Left lung (tissue), 14 donors: ENCODE data around the gene MICU1. TPM values are rescaled to one million over a fixed set of nuclear protein-coding genes. Genes with fewer than 3 reads are reported as not detected.
"Not testable (repeated sequence)": the region's sequence is repeated elsewhere in the genome, so short reads cannot be mapped to it uniquely, and the experiment has no call there.

Experiments
- ATAC-seq: fragments of 200-7000 bp; cut with Tn5 transposase; one replicate; pipeline ENCODE4 v1.9.1; 2020; ENCODE audit warnings: moderate library complexity
- DNase-seq, 4 donors: peaks; one replicate each; pipeline ENCODE4 v3.0.0-alpha.2; 2013 to 2020
- H3K27ac ChIP-seq, 2 donors: fragments of 200-600 bp; sonication (generic) in 1 of 2; one replicate each; pipeline versions ENCODE4 v1.5.0 to v1.8.0; 2020 to 2021
- H3K27me3 ChIP-seq, 2 donors: fragments of 200-600 bp; sonication (generic) in 1 of 2; one replicate each; pipeline versions ENCODE4 v1.5.0 to v1.8.0; 2020 to 2021
- H3K36me3 ChIP-seq, 2 donors: fragments of 200-600 bp; sonication (generic) in 1 of 2; one replicate each; pipeline versions ENCODE4 v1.5.0 to v1.8.0; 2020 to 2021
- H3K4me1 ChIP-seq, 2 donors: fragments of 200-600 bp; one replicate each; pipeline ENCODE4 v1.8.0; 2021
- H3K4me3 ChIP-seq, 2 donors: fragments of 200-600 bp; sonication (generic) in 1 of 2; one replicate each; pipeline versions ENCODE4 v1.5.0 to v1.8.0; 2020 to 2021; ENCODE audit warnings: mild to moderate bottlenecking in 1 of 2
- H3K9me3 ChIP-seq, 2 donors: fragments of 200-600 bp; sonication (generic) in 1 of 2; one replicate each; pipeline versions ENCODE4 v1.5.0 to v1.8.0; 2020 to 2021
- intact Hi-C, 2 donors: fragments of 100-400 bp; cut with DNase I; formaldehyde crosslinking; loops; one replicate each; pipeline versions ENCODE4 v1.11.2 to v1.14.2; 2022
- long read RNA-seq, 12 donors: library from polyadenylated mRNA in 2 of 12; unstranded in 2 of 12; transcript quantifications; one replicate each; pipeline ENCODE4 v2.0.0 and lab custom pipeline, GENCODE V29; 2019 to 2026
- polyA plus RNA-seq, 6 donors: library from polyadenylated mRNA; unstranded; fragments of 120-200 nt; gene quantifications; one replicate each; pipeline ENCODE4 v1.2.1, GENCODE V29; 2013; ENCODE audit not compliant: insufficient read length in 6 of 6
- total RNA-seq, 2 donors: library from RNA; stranded (reverse); fragmentation: NEBNext Ultra II Directional; extraction: Animal tissue kit (Norgen Biotek cat#: 25700); gene quantifications; one replicate each; pipeline ENCODE4 v1.2.1, GENCODE V29; 2021
- TF ChIP-seq, protein P1 (sequence below), 2 donors: fragments of 200-600 bp; sonication (generic) in 1 of 2; IDR thresholded peaks; one replicate each; pipeline versions ENCODE4 v1.5.0 to v1.8.0; 2021; ENCODE audit warnings: antibody characterized with exemption in 2 of 2
- donor health status: DM: no; HTN: yes; CAD: no.
- donor health status: DM: no; HTN: no; CAD: no.

Gene MICU1, protein sequence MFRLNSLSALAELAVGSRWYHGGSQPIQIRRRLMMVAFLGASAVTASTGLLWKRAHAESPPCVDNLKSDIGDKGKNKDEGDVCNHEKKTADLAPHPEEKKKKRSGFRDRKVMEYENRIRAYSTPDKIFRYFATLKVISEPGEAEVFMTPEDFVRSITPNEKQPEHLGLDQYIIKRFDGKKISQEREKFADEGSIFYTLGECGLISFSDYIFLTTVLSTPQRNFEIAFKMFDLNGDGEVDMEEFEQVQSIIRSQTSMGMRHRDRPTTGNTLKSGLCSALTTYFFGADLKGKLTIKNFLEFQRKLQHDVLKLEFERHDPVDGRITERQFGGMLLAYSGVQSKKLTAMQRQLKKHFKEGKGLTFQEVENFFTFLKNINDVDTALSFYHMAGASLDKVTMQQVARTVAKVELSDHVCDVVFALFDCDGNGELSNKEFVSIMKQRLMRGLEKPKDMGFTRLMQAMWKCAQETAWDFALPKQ
- 10 to 100 TPM; 54.0 to 57.5 TPM for total RNA-seq
- polyA plus RNA-seq = 10 to 100 TPM; 49.8 to 67.4 (median 58.2) TPM
- long read RNA-seq, donor 1, transcript MICU1-208 (3 exons, 580 nt) = minor isoform, 8 of 31 reads
- long read RNA-seq, donor 1, transcript MICU1-201 (12 exons, 2,383 nt) = major isoform, 14 of 31 reads
- long read RNA-seq, donor 1, partial matches to known transcripts = 9 of 31 reads
- long read RNA-seq, donor 1, other reads (novel, unspliced or antisense) = 0 of 31 reads
- long read RNA-seq, donor 2, transcript MICU1-208 (3 exons, 580 nt) = minor isoform, 10 of 23 reads
- long read RNA-seq, donor 2, transcript MICU1-201 (12 exons, 2,383 nt) = major isoform, 13 of 23 reads
- long read RNA-seq, donor 2, partial matches to known transcripts = 0 of 23 reads
- long read RNA-seq, donor 2, other reads (novel, unspliced or antisense) = 0 of 23 reads
- long read RNA-seq, donor 3, transcript MICU1-201 (12 exons, 2,383 nt) = major isoform, 17 of 20 reads
- long read RNA-seq, donor 3, partial matches to known transcripts = 0 of 20 reads
- long read RNA-seq, donor 3, other reads (novel, unspliced or antisense) = 0 of 20 reads
- long read RNA-seq, donor 4, transcript MICU1-201 (12 exons, 2,383 nt) = minor isoform, 8 of 33 reads
- long read RNA-seq, donor 4, transcript MICU1-208 (3 exons, 580 nt) = major isoform, 21 of 33 reads
- long read RNA-seq, donor 4, partial matches to known transcripts = 2 of 33 reads
- long read RNA-seq, donor 4, other reads (novel, unspliced or antisense) = 2 of 33 reads
- long read RNA-seq, donor 5, transcript MICU1-208 (3 exons, 580 nt) = minor isoform, 6 of 34 reads
- long read RNA-seq, donor 5, transcript MICU1-201 (12 exons, 2,383 nt) = major isoform, 17 of 34 reads
- long read RNA-seq, donor 5, partial matches to known transcripts = 11 of 34 reads
- long read RNA-seq, donor 5, other reads (novel, unspliced or antisense) = 0 of 34 reads
- long read RNA-seq, donor 6, transcript MICU1-208 (3 exons, 580 nt) = minor isoform, 6 of 27 reads
- long read RNA-seq, donor 6, transcript MICU1-201 (12 exons, 2,383 nt) = major isoform, 21 of 27 reads
- long read RNA-seq, donor 6, partial matches to known transcripts = 0 of 27 reads
- long read RNA-seq, donor 6, other reads (novel, unspliced or antisense) = 0 of 27 reads
- long read RNA-seq, donor 7, transcript MICU1-201 (12 exons, 2,383 nt) = major isoform, 9 of 10 reads
- long read RNA-seq, donor 7, partial matches to known transcripts = 0 of 10 reads
- long read RNA-seq, donor 7, other reads (novel, unspliced or antisense) = 0 of 10 reads
- long read RNA-seq, donor 8, transcript MICU1-201 (12 exons, 2,383 nt) = major isoform, 10 of 18 reads
- long read RNA-seq, donor 8, partial matches to known transcripts = 5 of 18 reads
- long read RNA-seq, donor 8, other reads (novel, unspliced or antisense) = 0 of 18 reads
- long read RNA-seq, donor 9 = 0 reads
- long read RNA-seq, donor 10, transcript MICU1-208 (3 exons, 580 nt) = major isoform, 7 of 12 reads
- long read RNA-seq, donor 10, partial matches to known transcripts = 1 of 12 reads
- long read RNA-seq, donor 10, other reads (novel, unspliced or antisense) = 1 of 12 reads
- long read RNA-seq, donor 11, transcript MICU1-201 (12 exons, 2,383 nt) = major isoform, 14 of 34 reads
- long read RNA-seq, donor 11, transcript MICU1-208 (3 exons, 580 nt) = major isoform, 14 of 34 reads
- long read RNA-seq, donor 11, partial matches to known transcripts = 6 of 34 reads
- long read RNA-seq, donor 11, other reads (novel, unspliced or antisense) = 0 of 34 reads
- long read RNA-seq, donor 12, transcript MICU1-201 (12 exons, 2,383 nt) = major isoform, 13 of 24 reads
- long read RNA-seq, donor 12, transcript MICU1-208 (3 exons, 580 nt) = minor isoform, 5 of 24 reads
- long read RNA-seq, donor 12, partial matches to known transcripts = 6 of 24 reads
- long read RNA-seq, donor 12, other reads (novel, unspliced or antisense) = 0 of 24 reads

DNA sequence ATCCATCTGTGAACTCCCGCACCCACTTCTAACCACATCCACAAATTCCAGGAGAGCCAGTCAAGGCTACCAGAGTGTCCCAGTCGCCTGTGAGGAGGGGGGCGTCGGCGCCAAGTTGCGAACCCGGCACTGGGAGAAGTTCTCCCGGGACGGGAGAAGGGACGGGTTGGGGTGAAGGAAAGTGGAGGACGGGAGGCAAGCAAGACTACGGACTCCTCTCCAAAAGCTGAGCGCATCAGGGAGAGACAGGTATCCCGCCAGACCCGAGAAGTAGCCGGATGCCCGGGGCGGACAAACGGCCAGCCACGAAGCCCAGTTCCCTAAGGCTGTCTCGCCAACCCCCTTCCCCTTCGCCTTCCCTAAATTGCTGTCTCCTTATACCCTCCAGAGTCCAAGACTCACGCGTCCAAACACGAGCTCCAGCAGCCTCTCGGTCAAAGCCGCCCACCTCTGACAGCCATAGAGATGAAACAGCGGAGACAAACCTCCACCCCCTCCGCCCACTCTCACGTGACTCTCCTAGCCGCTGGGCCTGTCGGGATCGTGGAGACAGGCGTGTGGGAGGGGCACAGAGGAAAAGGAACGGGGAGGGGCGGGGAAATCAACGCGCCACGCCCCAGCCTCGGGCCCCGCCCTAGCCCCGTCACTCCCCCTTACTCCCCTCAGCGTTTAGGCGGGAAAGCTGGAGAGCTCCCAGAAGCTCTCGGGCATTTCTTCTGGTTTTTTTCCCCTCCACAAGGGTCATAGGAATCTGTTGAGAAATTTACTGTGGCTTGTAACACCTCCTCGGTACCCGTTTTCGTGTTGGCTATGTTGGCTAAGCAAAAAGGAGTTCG lies at the start of gene MICU1:
MICU1 (minus strand) TSS at position 472 of the 836 bp plus-strand sequence. CDS start 59,286 bp downstream, outside the sequence.
- Histone ChIP-seq H3K27me3 (no peaks in the 10 kb centered on the region), H3K36me3 (no peaks in the 10 kb centered on the region), H3K4me1 (peaks cover 12 to 22% of the 10 kb centered on the region in 2 donors), H3K4me3 (peak within 1 kb of the TSS; percentile 90 to 91), H3K9me3 (no peaks in the 10 kb centered on the region), H3K27ac (peak within 1 kb of the TSS; percentile 87 to 90)
- intact Hi-C loops = no loop called here
- ATAC-seq = peak; percentile 100
- TF ChIP-seq, protein P1, sequence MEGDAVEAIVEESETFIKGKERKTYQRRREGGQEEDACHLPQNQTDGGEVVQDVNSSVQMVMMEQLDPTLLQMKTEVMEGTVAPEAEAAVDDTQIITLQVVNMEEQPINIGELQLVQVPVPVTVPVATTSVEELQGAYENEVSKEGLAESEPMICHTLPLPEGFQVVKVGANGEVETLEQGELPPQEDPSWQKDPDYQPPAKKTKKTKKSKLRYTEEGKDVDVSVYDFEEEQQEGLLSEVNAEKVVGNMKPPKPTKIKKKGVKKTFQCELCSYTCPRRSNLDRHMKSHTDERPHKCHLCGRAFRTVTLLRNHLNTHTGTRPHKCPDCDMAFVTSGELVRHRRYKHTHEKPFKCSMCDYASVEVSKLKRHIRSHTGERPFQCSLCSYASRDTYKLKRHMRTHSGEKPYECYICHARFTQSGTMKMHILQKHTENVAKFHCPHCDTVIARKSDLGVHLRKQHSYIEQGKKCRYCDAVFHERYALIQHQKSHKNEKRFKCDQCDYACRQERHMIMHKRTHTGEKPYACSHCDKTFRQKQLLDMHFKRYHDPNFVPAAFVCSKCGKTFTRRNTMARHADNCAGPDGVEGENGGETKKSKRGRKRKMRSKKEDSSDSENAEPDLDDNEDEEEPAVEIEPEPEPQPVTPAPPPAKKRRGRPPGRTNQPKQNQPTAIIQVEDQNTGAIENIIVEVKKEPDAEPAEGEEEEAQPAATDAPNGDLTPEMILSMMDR (IDR thresholded peaks at IDR 0.05) = no peak
- peak; percentile 92 to 98 (median 98) for DNase-seq

DNA sequence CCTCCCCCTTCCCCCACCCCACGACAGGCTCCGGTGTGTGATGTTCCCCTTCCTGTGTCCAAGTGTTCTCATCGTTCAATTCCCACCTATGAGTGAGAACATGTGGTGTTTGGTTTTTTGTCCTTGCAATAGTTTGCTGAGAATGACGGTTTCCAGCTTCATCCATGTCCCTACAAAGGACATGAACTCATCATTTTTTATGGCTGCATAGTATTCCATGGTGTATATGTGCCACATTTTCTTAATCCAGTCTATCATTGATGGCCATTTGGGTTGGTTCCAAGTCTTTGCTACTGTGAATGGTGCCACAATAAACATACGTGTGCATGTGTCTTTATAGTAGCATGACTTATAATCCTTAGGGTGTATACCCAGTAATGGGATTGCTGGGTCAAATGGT lies 48.3 kb upstream of the MICU1 start:
- peaks cover 4 to 11% of the 10 kb centered on the region in 2 donors for H3K4me1 ChIP-seq
- H3K9me3 ChIP-seq, H3K36me3 ChIP-seq, H3K4me3 ChIP-seq, intact Hi-C loops, DNase-seq, H3K27ac ChIP-seq, H3K27me3 ChIP-seq, ATAC-seq: not testable (repeated sequence)

DNA sequence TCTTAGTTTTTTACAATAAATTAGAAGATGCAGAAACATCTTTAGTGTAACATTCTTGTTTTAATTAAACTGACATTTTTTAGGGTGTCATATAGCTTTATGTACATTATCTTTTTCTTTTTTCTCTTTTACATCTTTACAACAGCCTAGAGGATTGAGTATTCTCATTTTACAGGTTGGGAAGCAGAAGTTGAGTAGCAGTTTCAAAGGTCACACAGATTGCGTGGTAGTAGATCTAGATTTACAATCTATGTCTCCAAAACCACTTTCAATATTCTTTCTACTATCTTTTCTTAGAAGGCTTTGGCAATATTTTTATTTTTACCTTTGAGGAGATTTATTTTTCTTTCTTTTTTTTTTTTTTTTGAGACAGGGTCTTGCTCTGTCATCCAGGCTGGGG lies 47.4 kb upstream of the MICU1 start:
- no peaks in the 10 kb centered on the region for H3K36me3 ChIP-seq
- no peaks in the 10 kb centered on the region for H3K27me3 ChIP-seq
- TF ChIP-seq, protein P1 (IDR thresholded peaks at IDR 0.05) = no peak
- DNase-seq = no peak
- no peak overlapping the region for H3K4me3 ChIP-seq
- no peaks in the 10 kb centered on the region for H3K9me3 ChIP-seq
- no peak overlapping the region for H3K27ac ChIP-seq
- ATAC-seq = no peak
- H3K4me1 ChIP-seq = peaks cover 4 to 11% of the 10 kb centered on the region in 2 donors
- intact Hi-C loops = no loop called here

DNA sequence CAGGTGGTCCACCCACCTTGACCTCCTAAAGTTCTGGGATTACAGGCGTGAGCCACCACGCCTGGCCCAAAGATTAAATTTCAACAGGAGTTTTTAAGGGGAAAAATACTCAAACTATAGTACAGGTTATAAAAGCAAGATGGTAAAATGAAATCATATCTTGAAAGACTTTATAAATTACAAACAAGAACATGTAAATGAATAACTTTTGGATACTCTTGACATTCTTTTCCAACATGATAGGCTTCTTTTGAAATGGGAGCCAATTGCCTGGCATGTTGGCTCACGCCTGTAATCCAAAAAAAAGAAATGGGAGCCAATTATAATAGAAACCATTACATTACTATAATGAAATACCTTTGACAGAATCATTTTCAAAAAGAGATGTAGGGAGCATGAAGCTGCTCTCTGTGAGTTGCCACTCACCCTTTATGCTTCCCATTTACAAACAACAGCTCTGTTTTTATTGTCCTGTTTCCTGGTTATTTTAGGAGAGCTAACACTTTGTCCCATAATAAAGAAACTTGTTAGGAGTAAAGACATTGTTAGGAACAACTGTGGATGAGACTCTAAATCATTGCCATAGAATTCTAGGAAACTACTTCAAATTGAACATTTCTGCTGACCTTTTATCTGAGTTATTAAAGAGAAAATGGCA lies 41.5 kb upstream of the MICU1 start:
- intact Hi-C loops = no loop called here
- H3K36me3 ChIP-seq = no peaks in the 10 kb centered on the region
- H3K27ac ChIP-seq = no peak overlapping the region
- no peaks in the 10 kb centered on the region for H3K27me3 ChIP-seq
- TF ChIP-seq, protein P1 (IDR thresholded peaks at IDR 0.05) = no peak
- H3K4me3 ChIP-seq = no peak overlapping the region
- ATAC-seq = no peak
- DNase-seq = no peak
- H3K4me1 ChIP-seq = no peaks in the 10 kb centered on the region
- no peaks in the 10 kb centered on the region for H3K9me3 ChIP-seq
